Measurements from ENCODE around the gene EPHA8. TPM values are rescaled to one million over a fixed set of nuclear protein-coding genes. Genes with fewer than 3 reads are reported as not detected.

EPHA8 gene
- total and polyA plus RNA-seq, 2 donors (not counting 1 experiment from before 2014, with no cell fraction given), result not detected

- H3K4me3 Mint-ChIP-seq, result no peak overlapping the region
- H3K4me1 Mint-ChIP-seq, result peaks cover 10% of the 10 kb centered on the region
- Histone ChIP-seq H3K4me3 (ENCODE audit: control extremely low read depth in 1 of 5, extremely low read depth in 1 of 5, insufficient read depth in 1 of 5, low read depth in 2 of 5, low read length in 4 of 5) (no peak overlapping the region), H3K27ac (ENCODE audit: low read length in 2 of 2) (no peak overlapping the region), H3K36me3 (replicated peaks in 1 of 2; ENCODE audit: control extremely low read depth in 1 of 2, control insufficient read depth in 1 of 2, extremely low read depth in 1 of 2, insufficient read depth in 2 of 2, low read length in 1 of 2) (peaks cover 0 to 14% of the 10 kb centered on the region in 2 experiments), H3K9ac (ENCODE audit: low read length) (no peak overlapping the region), H3K4me2 (replicated peaks; ENCODE audit: low read depth, low read length, poor library complexity, severe bottlenecking) (no peak overlapping the region), H2AFZ (ENCODE audit: insufficient read depth, low read depth, low read length, poor library complexity, severe bottlenecking) (no peak overlapping the region), H3K9me3 (ENCODE audit: control extremely low read depth in 1 of 3, control insufficient read depth in 2 of 3, insufficient read depth in 1 of 3, low read length in 2 of 3) (no peaks in the 10 kb centered on the region), H3K79me2 (ENCODE audit: control insufficient read depth, insufficient read depth, low read length) (no peaks in the 10 kb centered on the region), H3K4me1 (ENCODE audit: control insufficient read depth in 2 of 2, insufficient read depth in 2 of 2, low read length in 2 of 2) (no peaks in the 10 kb centered on the region), H4K20me1 (ENCODE audit: control insufficient read depth, insufficient read depth, low read length, poor library complexity, severe bottlenecking) (no peaks in the 10 kb centered on the region), H3K27me3 (replicated peaks in 1 of 4; ENCODE audit: control extremely low read depth in 1 of 4, control insufficient read depth in 3 of 4, insufficient read depth in 4 of 4, low read length in 3 of 4) (no peaks in the 10 kb centered on the region)
- intact Hi-C loops (cut with micrococcal nuclease), result no loop called here
- no peak for TF ChIP-seq CTCF (IDR thresholded peaks at IDR 0.05)
- no peak for TF ChIP-seq EZH2 (IDR thresholded peaks at IDR 0.05; ENCODE audit: borderline replicate concordance, insufficient read depth, low read depth, low read length, poor library complexity, severe bottlenecking)
- ATAC-seq (ENCODE audit: low read depth), result no peak
- no peaks in the 10 kb centered on the region for H3K27me3 Mint-ChIP-seq
- 97% methylated on average over 4 of the region's 4 CpGs for WGBS (ENCODE audit: insufficient coverage)
- DNase-seq, result no peak
- no peaks in the 10 kb centered on the region for H3K9me3 Mint-ChIP-seq (ENCODE audit: insufficient read depth)
- H3K27ac Mint-ChIP-seq, result no peak overlapping the region
- CTCF ChIA-PET, result no interaction called here
- POLR2A ChIA-PET, result no interaction called here
These were observed 28.3 kb upstream of the EPHA8 start for GRCh38 chr1:22534951-22535350.

- TF ChIP-seq EZH2 (IDR thresholded peaks at IDR 0.05; ENCODE audit: borderline replicate concordance, insufficient read depth, low read depth, low read length, poor library complexity, severe bottlenecking) (no peak), CTCF (IDR thresholded peaks at IDR 0.05) (no peak)
- ChIA-PET POLR2A (no interaction called here), CTCF (no interaction called here)
- no peak overlapping the region for H2AFZ ChIP-seq (ENCODE audit: insufficient read depth, low read depth, low read length, poor library complexity, severe bottlenecking)
- DNase-seq, result no peak
- no peak for ATAC-seq (ENCODE audit: low read depth)
- H3K4me1 ChIP-seq (ENCODE audit: control insufficient read depth in 2 of 2, insufficient read depth in 2 of 2, low read length in 2 of 2), result no peaks in the 10 kb centered on the region
- H3K36me3 ChIP-seq (replicated peaks in 1 of 2; ENCODE audit: control extremely low read depth in 1 of 2, control insufficient read depth in 1 of 2, extremely low read depth in 1 of 2, insufficient read depth in 2 of 2, low read length in 1 of 2), result peaks cover 0 to 9% of the 10 kb centered on the region in 2 experiments
- no peaks in the 10 kb centered on the region for H3K79me2 ChIP-seq (ENCODE audit: control insufficient read depth, insufficient read depth, low read length)
- Mint-ChIP-seq H3K4me3 (no peak overlapping the region), H3K9me3 (ENCODE audit: insufficient read depth) (no peaks in the 10 kb centered on the region), H3K4me1 (peaks cover 11% of the 10 kb centered on the region), H3K27ac (no peak overlapping the region), H3K27me3 (no peaks in the 10 kb centered on the region)
- no peak overlapping the region for H3K4me2 ChIP-seq (replicated peaks; ENCODE audit: low read depth, low read length, poor library complexity, severe bottlenecking)
- intact Hi-C loops (cut with micrococcal nuclease), result no loop called here
- no peaks in the 10 kb centered on the region for H3K9me3 ChIP-seq (ENCODE audit: control extremely low read depth in 1 of 3, control insufficient read depth in 2 of 3, insufficient read depth in 1 of 3, low read length in 2 of 3)
- H3K9ac ChIP-seq (ENCODE audit: low read length), result no peak overlapping the region
- H3K4me3 ChIP-seq (ENCODE audit: control extremely low read depth in 1 of 5, extremely low read depth in 1 of 5, insufficient read depth in 1 of 5, low read depth in 2 of 5, low read length in 4 of 5), result no peak overlapping the region
- 94% methylated on average over 6 of the region's 6 CpGs for WGBS (ENCODE audit: insufficient coverage)
- H3K27me3 ChIP-seq (replicated peaks in 1 of 4; ENCODE audit: control extremely low read depth in 1 of 4, control insufficient read depth in 3 of 4, insufficient read depth in 4 of 4, low read length in 3 of 4), result no peaks in the 10 kb centered on the region
- H4K20me1 ChIP-seq (ENCODE audit: control insufficient read depth, insufficient read depth, low read length, poor library complexity, severe bottlenecking), result no peaks in the 10 kb centered on the region
- no peak overlapping the region for H3K27ac ChIP-seq (ENCODE audit: low read length in 2 of 2)
These were observed 27.9 kb upstream of the EPHA8 start for GRCh38 chr1:22535399-22535798.
